ENCODE data around the gene KRT5. TPM values are rescaled to one million over a fixed set of nuclear protein-coding genes. Genes with fewer than 3 reads are reported as not detected.
"Not testable (repeated sequence)": the region's sequence is repeated elsewhere in the genome, so short reads cannot be mapped to it uniquely, and the experiment has no call there.

The KRT5 gene
- polyA plus RNA-seq, 1 experiment = not detected

- Histone ChIP-seq H3K36me3 (ENCODE audit: control insufficient read depth, insufficient read depth, low read length) (no peaks in the 10 kb centered on the region), H3K27me3 (ENCODE audit: control insufficient read depth, insufficient read depth, low read length) (peaks cover 5% of the 10 kb centered on the region), H3K4me3 (ENCODE audit: low read depth, low read length) (no peak overlapping the region)
- no peak for TF ChIP-seq CTCF (IDR thresholded peaks at IDR 0.05; ENCODE audit: insufficient read depth, low read depth, low read length)
- DNase-seq (ENCODE audit: low read depth) = no peak
- ChIA-PET POLR2A (no interaction called here), CTCF (interaction anchor here (0.6 to 3.2 kb wide), 4 partner anchors 10 to 115 kb away, joined by 3 to 17 read pairs (median 4); no protein-coding TSS in a partner anchor)
Measured at GRCh38 chr12:52495389-52495788, 24.8 kb downstream of the KRT5 start.

GRCh38 chr12:52494518-52494917 is 25.7 kb downstream of the KRT5 start:
- H3K4me3 ChIP-seq (ENCODE audit: low read depth, low read length) = no peak overlapping the region
- TF ChIP-seq CTCF (IDR thresholded peaks at IDR 0.05; ENCODE audit: insufficient read depth, low read depth, low read length) = no peak
- H3K36me3 ChIP-seq (ENCODE audit: control insufficient read depth, insufficient read depth, low read length) = no peaks in the 10 kb centered on the region
- CTCF ChIA-PET = interaction anchor here (0.7 to 3.2 kb wide), 6 partner anchors 12 to 122 kb away, joined by 3 to 17 read pairs (median 4); no protein-coding TSS in a partner anchor
- no peak for DNase-seq (ENCODE audit: low read depth)
- POLR2A ChIA-PET = interaction anchor here (0.7 kb wide), 1 partner anchor 9 kb away, joined by 4 read pairs; no protein-coding TSS in a partner anchor
- peaks cover 7% of the 10 kb centered on the region for H3K27me3 ChIP-seq (ENCODE audit: control insufficient read depth, insufficient read depth, low read length)

GRCh38 chr12:52494100-52494499 is 26.1 kb downstream of the KRT5 start:
- no peak for DNase-seq (ENCODE audit: low read depth)
- no peaks in the 10 kb centered on the region for H3K36me3 ChIP-seq (ENCODE audit: control insufficient read depth, insufficient read depth, low read length)
- CTCF ChIA-PET = interaction anchor here (0.6 to 3.2 kb wide), 6 partner anchors 13 to 122 kb away, joined by 3 to 10 read pairs (median 3); no protein-coding TSS in a partner anchor

GRCh38 chr12:52493172-52493571 is 27.0 kb downstream of the KRT5 start, which contains the start of gene KRT6A:
Gene KRT6A, minus strand, starts transcription at chr12:52493257. Its CDS starts 69 bp downstream, at chr12:52493188.
- POLR2A ChIA-PET = no interaction called here

More at GRCh38 chr12:52494100-52494499, 26.1 kb downstream of the KRT5 start:
- no peak for TF ChIP-seq CTCF (IDR thresholded peaks at IDR 0.05; ENCODE audit: insufficient read depth, low read depth, low read length)
- Histone ChIP-seq H3K27me3 (ENCODE audit: control insufficient read depth, insufficient read depth, low read length) (peaks cover 7% of the 10 kb centered on the region), H3K4me3 (ENCODE audit: low read depth, low read length) (no peak overlapping the region)
- POLR2A ChIA-PET = interaction anchor here (0.7 kb wide), 1 partner anchor 9 kb away, joined by 4 read pairs; no protein-coding TSS in a partner anchor

GRCh38 chr12:52492405-52492804 is 27.8 kb downstream of the KRT5 start:
- CTCF ChIA-PET = interaction anchor here (2.0 kb wide), 1 partner anchor 15 kb away, joined by 10 read pairs; no protein-coding TSS in a partner anchor
- H3K36me3 ChIP-seq (ENCODE audit: control insufficient read depth, insufficient read depth, low read length); DNase-seq (ENCODE audit: low read depth); POLR2A ChIA-PET; H3K4me3 ChIP-seq (ENCODE audit: low read depth, low read length); H3K27me3 ChIP-seq (ENCODE audit: control insufficient read depth, insufficient read depth, low read length): not testable (repeated sequence)

More at GRCh38 chr12:52493172-52493571, 27.0 kb downstream of the KRT5 start, which contains the start of gene KRT6A:
- Histone ChIP-seq H3K27me3 (ENCODE audit: control insufficient read depth, insufficient read depth, low read length) (peaks cover 7% of the 10 kb centered on the region), H3K36me3 (ENCODE audit: control insufficient read depth, insufficient read depth, low read length) (no peaks in the 10 kb centered on the region), H3K4me3 (ENCODE audit: low read depth, low read length) (no peak within 1 kb of the TSS)
- CTCF ChIA-PET = interaction anchor here (2.0 kb wide), 1 partner anchor 14 kb away, joined by 10 read pairs; no protein-coding TSS in a partner anchor
- TF ChIP-seq CTCF (IDR thresholded peaks at IDR 0.05; ENCODE audit: insufficient read depth, low read depth, low read length) = no peak
- DNase-seq (ENCODE audit: low read depth) = no peak

- H3K4me3 ChIP-seq (ENCODE audit: low read depth, low read length); POLR2A ChIA-PET; CTCF ChIA-PET; H3K36me3 ChIP-seq (ENCODE audit: control insufficient read depth, insufficient read depth, low read length); DNase-seq (ENCODE audit: low read depth): not testable (repeated sequence)
- peaks cover 11% of the 10 kb centered on the region for H3K27me3 ChIP-seq (ENCODE audit: control insufficient read depth, insufficient read depth, low read length)
Measured at GRCh38 chr12:52491495-52491894, 28.7 kb downstream of the KRT5 start.
